OCI-LY3 (cell line): ENCODE results near the gene PADI2.

ENCODE experiments used
- CTCF ChIP-seq: fragments of 200-600, 300-600 bp; sonication (generic); IDR thresholded peaks from 2 replicates; pipeline ENCODE4 v1.5.1; 2014; ENCODE audit warnings: antibody characterized with exemption, low read length, low read depth
- EZH2phosphoT487 ChIP-seq: fragments of 200-600 bp; shearing (Covaris generic); IDR thresholded peaks from 2 replicates; pipeline ENCODE4 v1.6.1; 2018; ENCODE audit warnings: antibody characterized with exemption, mixed run types, low read depth

DNA sequence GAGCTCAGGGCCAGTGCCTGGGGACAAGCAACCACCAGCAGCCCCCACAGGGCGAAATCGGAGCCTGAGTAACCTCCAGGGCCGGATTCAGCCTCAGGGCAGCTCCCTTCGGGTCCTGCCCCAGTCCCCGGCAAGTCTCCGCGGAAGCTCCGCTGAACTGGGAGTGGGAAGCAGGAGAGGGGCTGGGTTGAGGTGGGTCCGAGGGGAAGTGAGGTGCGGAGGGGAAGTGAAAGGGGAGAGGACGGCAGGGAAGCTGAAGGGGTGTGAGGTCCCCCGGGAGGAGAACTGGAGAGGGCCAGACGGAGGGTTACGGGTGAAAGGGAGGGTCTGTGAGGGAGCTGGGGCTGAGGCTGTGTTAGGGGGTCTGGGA is 560 bp downstream of the PADI2 start:
- TF ChIP-seq CTCF (no peak), EZH2phosphoT487 (no peak)
